Endometrial microvascular endothelial cells (primary cell): Measurements from ENCODE around the gene CRYBG1. TPM values are rescaled to one million over a fixed set of nuclear protein-coding genes. Genes with fewer than 3 reads are reported as not detected.

Experiments used
- in situ Hi-C: cut with HindIII; loops from 2 replicates; pipeline ENCODE4 v1.10.0; 2017; ENCODE audit warnings: low sequenced_read_pairs, low pct_unique_long_range_greater_than_20kb; ENCODE audit errors: inconsistent ontology term
- total RNA-seq: library from RNA; depleted of rRNA; stranded (reverse); fragments of >200 nt; gene quantifications from one replicate; pipeline ENCODE4 v1.2.3, GENCODE V29; 2015; ENCODE audit errors: inconsistent ontology term

Gene CRYBG1
- total RNA-seq, 1 donor from 2014 or later, result 45.6 TPM

GRCh38 chr6:106609699-106610098 is 249.2 kb downstream of the CRYBG1 start:
- in situ Hi-C loops, result no loop called here

GRCh38 chr6:106611030-106611429 is 250.5 kb downstream of the CRYBG1 start:
- in situ Hi-C loops, result no loop called here

- in situ Hi-C loops, result no loop called here
These were observed 252.3 kb downstream of the CRYBG1 start for GRCh38 chr6:106612671-106613416.

GRCh38 chr6:106613590-106613989 is 253.1 kb downstream of the CRYBG1 start:
- in situ Hi-C loops, result no loop called here

GRCh38 chr6:106614166-106614565 is 253.6 kb downstream of the CRYBG1 start:
- in situ Hi-C loops, result no loop called here

GRCh38 chr6:106614592-106615257 is 254.2 kb downstream of the CRYBG1 start:
- in situ Hi-C loops, result no loop called here

- in situ Hi-C loops, result no loop called here
These were observed 256.8 kb downstream of the CRYBG1 start for GRCh38 chr6:106617302-106617701.

GRCh38 chr6:106617857-106618256 is 257.3 kb downstream of the CRYBG1 start:
- in situ Hi-C loops, result no loop called here

GRCh38 chr6:106618324-106618723 is 257.8 kb downstream of the CRYBG1 start:
- in situ Hi-C loops, result no loop called here

- in situ Hi-C loops, result no loop called here
These were observed 258.7 kb downstream of the CRYBG1 start for GRCh38 chr6:106619223-106619622.

GRCh38 chr6:106620931-106621672 is 260.6 kb downstream of the CRYBG1 start:
- in situ Hi-C loops, result no loop called here

Other genes starting within 250 kb of the CRYBG1 start
- 51.4 TPM for gene ATG5, start 35.0 kb upstream of the CRYBG1 start, total RNA-seq